MM.1S (cell line): Measurements from ENCODE around the gene CHST2.

Experiments used
- CTCF ChIP-seq: fragments of 300-600 bp; sonication (generic); IDR thresholded peaks from 2 replicates; pipeline ENCODE4 v1.5.1; 2016; ENCODE audit warnings: antibody characterized with exemption, low read length, mixed read lengths
- EZH2 ChIP-seq: fragments of 300-600 bp; sonication (generic); optimal IDR thresholded peaks from 2 replicates; pipeline ENCODE3; 2017; ENCODE audit warnings: low read depth, mild to moderate bottlenecking, antibody characterized with exemption, low read length, mixed read lengths
- EZH2phosphoT487 ChIP-seq: fragments of 300-600 bp; sonication (generic); IDR thresholded peaks from 2 replicates; pipeline ENCODE4 v1.6.1; 2018; ENCODE audit warnings: antibody characterized with exemption, low read length

- TF ChIP-seq CTCF (no peak), EZH2 (no peak), EZH2phosphoT487 (no peak)
Measured at GRCh38 chr3:143150071-143150470, 30.5 kb downstream of the CHST2 start.
